GM19328 (cell line): ENCODE data around the gene FZD8.

Experiments used
- ATAC-seq: cut with Tn5 transposase; IDR thresholded peaks from one replicate; pipeline ENCODE4 v1.9.1; 2021; ENCODE audit warnings: mild to moderate bottlenecking, moderate library complexity; ENCODE audit not compliant: unreplicated experiment

FZD8 gene

GRCh38 chr10:35641676-35642034 is 441 bp downstream of the FZD8 start:
- peak; percentile 22 for ATAC-seq

- ATAC-seq = peak; percentile 25
These were observed 983 bp downstream of the FZD8 start for GRCh38 chr10:35640951-35641675.

- peak; percentile 25 for ATAC-seq
These were observed 1.6 kb downstream of the FZD8 start for GRCh38 chr10:35640474-35640873.

GRCh38 chr10:35639728-35640401 is 2.2 kb downstream of the FZD8 start:
- ATAC-seq = no peak

GRCh38 chr10:35639021-35639727 is 2.9 kb downstream of the FZD8 start:
- ATAC-seq = no peak

- no peak for ATAC-seq
These were observed 4.0 kb downstream of the FZD8 start for GRCh38 chr10:35638101-35638500.

GRCh38 chr10:35637462-35637861 is 4.6 kb downstream of the FZD8 start:
- ATAC-seq = no peak

GRCh38 chr10:35636956-35637355 is 5.1 kb downstream of the FZD8 start:
- no peak for ATAC-seq

- peak; percentile 55 for ATAC-seq
These were observed 6.5 kb downstream of the FZD8 start for GRCh38 chr10:35635576-35635975.

- no peak for ATAC-seq
These were observed 8.8 kb downstream of the FZD8 start for GRCh38 chr10:35633006-35633980.

- ATAC-seq = no peak
These were observed 10.1 kb downstream of the FZD8 start for GRCh38 chr10:35632027-35632426.

- ATAC-seq = no peak
These were observed 10.7 kb downstream of the FZD8 start for GRCh38 chr10:35631404-35631803.

GRCh38 chr10:35626971-35627507 is 15.1 kb downstream of the FZD8 start:
- no peak for ATAC-seq

- ATAC-seq = no peak
These were observed 27.8 kb downstream of the FZD8 start for GRCh38 chr10:35614312-35614711.

GRCh38 chr10:35613597-35614226 is 28.4 kb downstream of the FZD8 start:
- no peak for ATAC-seq

- ATAC-seq = no peak
These were observed 29.0 kb downstream of the FZD8 start for GRCh38 chr10:35613107-35613440.

GRCh38 chr10:35612385-35613106 is 29.6 kb downstream of the FZD8 start:
- no peak for ATAC-seq

- ATAC-seq = no peak
These were observed 30.3 kb downstream of the FZD8 start for GRCh38 chr10:35611750-35612149.

- ATAC-seq = no peak
These were observed 33.8 kb downstream of the FZD8 start for GRCh38 chr10:35608328-35608672.
